Karpas-422 (cell line): Measurements from ENCODE around the gene ZKSCAN8. TPM values are rescaled to one million over a fixed set of nuclear protein-coding genes. Genes with fewer than 3 reads are reported as not detected.

Experiments used
- DNase-seq: peaks from one replicate; pipeline ENCODE4 v3.0.0-alpha.2; 2015
- H2AFZ ChIP-seq: fragments of 200-600 bp; sonication (generic); 2 replicates; pipeline ENCODE4 v1.6.1; 2014; ENCODE audit warnings: antibody characterized with exemption, low read length, mixed read lengths
- H3K27ac ChIP-seq: fragments of 200-600 bp; sonication (generic); 2 replicates; pipeline ENCODE4 v1.5.1; 2014; ENCODE audit warnings: mild to moderate bottlenecking, low read length, moderate library complexity
- H3K27me3 ChIP-seq: fragments of 200-600 bp; sonication (generic); 2 replicates; pipeline ENCODE4 v1.6.1; 2014; ENCODE audit warnings: low read length, mixed read lengths
- H3K36me3 ChIP-seq: fragments of 200-600 bp; sonication (generic); 2 replicates; pipeline ENCODE4 v1.6.1; 2014; ENCODE audit warnings: low read length, mixed read lengths; ENCODE audit not compliant: insufficient read depth
- H3K4me1 ChIP-seq: fragments of 200-600 bp; sonication (generic); 2 replicates; pipeline ENCODE4 v1.6.1; 2014; ENCODE audit warnings: mild to moderate bottlenecking, low read length, mixed read lengths
- H3K4me2 ChIP-seq: fragments of 200-600 bp; sonication (generic); 2 replicates; pipeline ENCODE4 v1.6.1; 2014; ENCODE audit warnings: low read length, low read depth, mild to moderate bottlenecking; ENCODE audit not compliant: poor library complexity, severe bottlenecking
- H3K4me3 ChIP-seq: fragments of 200-600 bp; sonication (generic); 2 replicates; pipeline ENCODE4 v1.5.1; 2014; ENCODE audit warnings: mild to moderate bottlenecking, antibody characterized with exemption, low read length, mixed read lengths
- H3K79me2 ChIP-seq: fragments of 200-600 bp; sonication (generic); 2 replicates; pipeline ENCODE4 v1.6.1; 2014; ENCODE audit warnings: mild to moderate bottlenecking, low read length, mixed read lengths
- H3K9ac ChIP-seq: fragments of 200-600 bp; sonication (generic); 2 replicates; pipeline ENCODE4 v1.6.0; 2014; ENCODE audit warnings: low read length
- H3K9me2 ChIP-seq: fragments of 200-600 bp; sonication (generic), shearing (Covaris generic); replicated peaks from 2 replicates; pipeline ENCODE4 v1.6.0; 2014; ENCODE audit warnings: mild to moderate bottlenecking, low read length, moderate library complexity; ENCODE audit not compliant: insufficient read depth
- H3K9me3 ChIP-seq: fragments of 300-700, 200-600 bp; sonication (generic); 2 replicates; pipeline ENCODE4 v1.6.1; 2014; ENCODE audit warnings: low read length, mixed read lengths
- H4K20me1 ChIP-seq: fragments of 200-600 bp; sonication (generic); 2 replicates; pipeline ENCODE4 v1.6.1; 2014; ENCODE audit warnings: mild to moderate bottlenecking, antibody characterized with exemption, low read length, low read depth; ENCODE audit not compliant: insufficient read depth
- total RNA-seq: library from RNA; depleted of rRNA; stranded (reverse); fragments of >200 nt; shearing (Covaris generic); gene quantifications from 2 replicates; pipeline ENCODE4 v1.2.3, GENCODE V29; 2014; ENCODE audit warnings: low replicate concordance; rRNA removed

Gene ZKSCAN8
- total RNA-seq, 1 experiment from 2014 or later, result 48.9 TPM

GRCh38 chr6:28203201-28203600, 61.5 kb downstream of the ZKSCAN8 start:
- no peaks in the 10 kb centered on the region for H3K36me3 ChIP-seq
- H3K4me2 ChIP-seq, result no peak overlapping the region
- no peak for DNase-seq
- H3K27ac ChIP-seq, result no peak overlapping the region
- H3K4me1 ChIP-seq, result no peaks in the 10 kb centered on the region
- no peaks in the 10 kb centered on the region for H4K20me1 ChIP-seq
- no peaks in the 10 kb centered on the region for H3K27me3 ChIP-seq
- no peaks in the 10 kb centered on the region for H3K9me2 ChIP-seq
- no peak overlapping the region for H3K4me3 ChIP-seq
- H3K79me2 ChIP-seq, result no peaks in the 10 kb centered on the region
- H2AFZ ChIP-seq, result no peak overlapping the region
- H3K9me3 ChIP-seq, result no peaks in the 10 kb centered on the region
- no peak overlapping the region for H3K9ac ChIP-seq

GRCh38 chr6:28205879-28206278, 64.2 kb downstream of the ZKSCAN8 start:
- Histone ChIP-seq H4K20me1 (no peaks in the 10 kb centered on the region), H3K27me3 (no peaks in the 10 kb centered on the region), H3K9ac (no peak overlapping the region), H3K79me2 (no peaks in the 10 kb centered on the region), H2AFZ (no peak overlapping the region), H3K4me2 (no peak overlapping the region), H3K36me3 (no peaks in the 10 kb centered on the region), H3K4me3 (no peak overlapping the region), H3K9me3 (no peaks in the 10 kb centered on the region), H3K27ac (no peak overlapping the region), H3K4me1 (no peaks in the 10 kb centered on the region), H3K9me2 (no peaks in the 10 kb centered on the region)
- DNase-seq, result no peak

GRCh38 chr6:28206527-28206926, 64.8 kb downstream of the ZKSCAN8 start:
- no peaks in the 10 kb centered on the region for H4K20me1 ChIP-seq
- no peaks in the 10 kb centered on the region for H3K36me3 ChIP-seq
- no peak overlapping the region for H3K9ac ChIP-seq
- H3K79me2 ChIP-seq, result no peaks in the 10 kb centered on the region
- peaks cover 6% of the 10 kb centered on the region for H3K4me1 ChIP-seq
- no peaks in the 10 kb centered on the region for H3K27me3 ChIP-seq
- H3K27ac ChIP-seq, result no peak overlapping the region
- H3K9me2 ChIP-seq, result no peaks in the 10 kb centered on the region
- H2AFZ ChIP-seq, result no peak overlapping the region
- H3K4me3 ChIP-seq, result no peak overlapping the region
- H3K9me3 ChIP-seq, result no peaks in the 10 kb centered on the region
- no peak for DNase-seq
- H3K4me2 ChIP-seq, result no peak overlapping the region

- no peak for DNase-seq
- Histone ChIP-seq H3K4me1 (peaks cover 10% of the 10 kb centered on the region), H3K79me2 (no peaks in the 10 kb centered on the region), H3K4me2 (no peak overlapping the region), H3K36me3 (no peaks in the 10 kb centered on the region), H2AFZ (no peak overlapping the region), H4K20me1 (no peaks in the 10 kb centered on the region), H3K9me2 (no peaks in the 10 kb centered on the region), H3K27ac (no peak overlapping the region), H3K27me3 (no peaks in the 10 kb centered on the region), H3K4me3 (no peak overlapping the region), H3K9ac (no peak overlapping the region), H3K9me3 (no peaks in the 10 kb centered on the region)
Observed at GRCh38 chr6:28206928-28207509, 65.3 kb downstream of the ZKSCAN8 start.

- H3K4me1 ChIP-seq, result peaks cover 16% of the 10 kb centered on the region
- H3K79me2 ChIP-seq, result no peaks in the 10 kb centered on the region
- no peak overlapping the region for H3K4me3 ChIP-seq
- no peak overlapping the region for H2AFZ ChIP-seq
- no peaks in the 10 kb centered on the region for H3K9me2 ChIP-seq
- no peak overlapping the region for H3K9ac ChIP-seq
- no peak for DNase-seq
- no peaks in the 10 kb centered on the region for H4K20me1 ChIP-seq
- H3K9me3 ChIP-seq, result no peaks in the 10 kb centered on the region
- no peaks in the 10 kb centered on the region for H3K36me3 ChIP-seq
- H3K4me2 ChIP-seq, result no peak overlapping the region
- no peaks in the 10 kb centered on the region for H3K27me3 ChIP-seq
- no peak overlapping the region for H3K27ac ChIP-seq
Observed at GRCh38 chr6:28207510-28208110, 65.9 kb downstream of the ZKSCAN8 start.

- no peaks in the 10 kb centered on the region for H3K9me2 ChIP-seq
- H3K79me2 ChIP-seq, result no peaks in the 10 kb centered on the region
- H3K27ac ChIP-seq, result no peak overlapping the region
- no peaks in the 10 kb centered on the region for H3K9me3 ChIP-seq
- no peak for DNase-seq
- no peak overlapping the region for H3K9ac ChIP-seq
- H4K20me1 ChIP-seq, result no peaks in the 10 kb centered on the region
- H2AFZ ChIP-seq, result no peak overlapping the region
- H3K36me3 ChIP-seq, result no peaks in the 10 kb centered on the region
- peaks cover 22% of the 10 kb centered on the region for H3K4me1 ChIP-seq
- no peak overlapping the region for H3K4me2 ChIP-seq
- no peak overlapping the region for H3K4me3 ChIP-seq
- H3K27me3 ChIP-seq, result no peaks in the 10 kb centered on the region
Observed at GRCh38 chr6:28208111-28208659, 66.5 kb downstream of the ZKSCAN8 start.

Other genes with a start within 250 kb of the ZKSCAN8 start
- gene OR2B2, start 229.5 kb upstream of the ZKSCAN8 start, total RNA-seq, result not detected in 2 replicates
- gene OR2B6, start 184.6 kb upstream of the ZKSCAN8 start, total RNA-seq, result not detected in 2 replicates
- 0.26 and 1.6 TPM in 2 replicates for gene ZNF165, start 61.3 kb upstream of the ZKSCAN8 start, total RNA-seq
- 4.8 and 5.9 TPM in 2 replicates for gene ZSCAN16, start 17.3 kb upstream of the ZKSCAN8 start, total RNA-seq
- 18.9 and 35.1 TPM in 2 replicates for gene ZSCAN9, start 83.4 kb downstream of the ZKSCAN8 start, total RNA-seq
- gene ZKSCAN4, start 110.4 kb downstream of the ZKSCAN8 start, total RNA-seq, result 6.1 and 12.4 TPM in 2 replicates
- 0.11 TPM in 1 of 2 replicates, not detected in the other for gene NKAPL, start 117.4 kb downstream of the ZKSCAN8 start, total RNA-seq
- gene ZSCAN26, start 125.3 kb downstream of the ZKSCAN8 start, total RNA-seq, result 16.8 and 19.2 TPM in 2 replicates
- gene PGBD1, start 139.7 kb downstream of the ZKSCAN8 start, total RNA-seq, result 8.2 and 9.7 TPM in 2 replicates
- 4.0 and 4.2 TPM in 2 replicates for gene ZSCAN31, start 194.3 kb downstream of the ZKSCAN8 start, total RNA-seq
- gene ZKSCAN3, start 208.1 kb downstream of the ZKSCAN8 start, total RNA-seq, result 4.5 and 5.1 TPM in 2 replicates